ENCODE measurements around the gene GALNT13. TPM values are rescaled to one million over a fixed set of nuclear protein-coding genes. Genes with fewer than 3 reads are reported as not detected.
A peak's percentile ranks its signal among the peaks of the same experiment; 100 is the strongest.

The GALNT13 gene
- total and polyA plus RNA-seq, 2 donors from 2014 or later, result 0.57 TPM; not detected in 1

GRCh38 chr2:154267983-154268382, 396.3 kb downstream of the GALNT13 start:
- no peaks in the 10 kb centered on the region for H3K27me3 ChIP-seq (ENCODE audit: control insufficient read depth, insufficient read depth, low read length)
- TF ChIP-seq CTCF (IDR thresholded peaks at IDR 0.05; ENCODE audit: borderline replicate concordance, extremely low read depth, insufficient read depth), result no peak
- no peak overlapping the region for H3K4me3 ChIP-seq (ENCODE audit: low read length in 3 of 3)
- H3K27ac ChIP-seq (ENCODE audit: low read depth in 2 of 2, low read length in 2 of 2), result no peak overlapping the region
- no peaks in the 10 kb centered on the region for H3K4me1 ChIP-seq (ENCODE audit: control insufficient read depth in 2 of 3, insufficient read depth in 2 of 3, low read depth in 1 of 3, low read length in 3 of 3)
- no peak for FAIRE-seq
- no peak for DNase-seq
- no peak overlapping the region for H3K9ac ChIP-seq (ENCODE audit: low read length in 3 of 3)
- H3K9me3 ChIP-seq (ENCODE audit: control insufficient read depth in 2 of 3, insufficient read depth in 1 of 3, low read length in 3 of 3), result no peaks in the 10 kb centered on the region
- H3K36me3 ChIP-seq (ENCODE audit: control insufficient read depth in 2 of 3, insufficient read depth in 3 of 3, low read length in 3 of 3), result no peaks in the 10 kb centered on the region
- intact Hi-C loops (cut with DNase I), result no loop called here

- no peaks in the 10 kb centered on the region for H3K27me3 ChIP-seq (ENCODE audit: control insufficient read depth, insufficient read depth, low read length)
- no peak overlapping the region for H3K27ac ChIP-seq (ENCODE audit: low read depth in 2 of 2, low read length in 2 of 2)
- no peak for DNase-seq
- no peak overlapping the region for H3K9ac ChIP-seq (ENCODE audit: low read length in 3 of 3)
- intact Hi-C loops (cut with DNase I), result no loop called here
- no peak for FAIRE-seq
- no peaks in the 10 kb centered on the region for H3K9me3 ChIP-seq (ENCODE audit: control insufficient read depth in 2 of 3, insufficient read depth in 1 of 3, low read length in 3 of 3)
- H3K4me1 ChIP-seq (ENCODE audit: control insufficient read depth in 2 of 3, insufficient read depth in 2 of 3, low read depth in 1 of 3, low read length in 3 of 3), result no peaks in the 10 kb centered on the region
- H3K36me3 ChIP-seq (ENCODE audit: control insufficient read depth in 2 of 3, insufficient read depth in 3 of 3, low read length in 3 of 3), result no peaks in the 10 kb centered on the region
- H3K4me3 ChIP-seq (ENCODE audit: low read length in 3 of 3), result no peak overlapping the region
- no peak for TF ChIP-seq CTCF (IDR thresholded peaks at IDR 0.05; ENCODE audit: borderline replicate concordance, extremely low read depth, insufficient read depth)
Observed at GRCh38 chr2:154280543-154280942, 408.8 kb downstream of the GALNT13 start.

- FAIRE-seq, result no peak
- Histone ChIP-seq H3K27me3 (ENCODE audit: control insufficient read depth, insufficient read depth, low read length) (no peaks in the 10 kb centered on the region), H3K36me3 (ENCODE audit: control insufficient read depth in 2 of 3, insufficient read depth in 3 of 3, low read length in 3 of 3) (no peaks in the 10 kb centered on the region), H3K9ac (ENCODE audit: low read length in 3 of 3) (no peak overlapping the region), H3K4me1 (ENCODE audit: control insufficient read depth in 2 of 3, insufficient read depth in 2 of 3, low read depth in 1 of 3, low read length in 3 of 3) (no peaks in the 10 kb centered on the region), H3K9me3 (ENCODE audit: control insufficient read depth in 2 of 3, insufficient read depth in 1 of 3, low read length in 3 of 3) (no peaks in the 10 kb centered on the region), H3K4me3 (ENCODE audit: low read length in 3 of 3) (no peak overlapping the region), H3K27ac (ENCODE audit: low read depth in 2 of 2, low read length in 2 of 2) (no peak overlapping the region)
- no peak for TF ChIP-seq CTCF (IDR thresholded peaks at IDR 0.05; ENCODE audit: borderline replicate concordance, extremely low read depth, insufficient read depth)
- peak in 1 of 5 donors; percentile 0 for DNase-seq
- intact Hi-C loops (cut with DNase I), result no loop called here
Observed at GRCh38 chr2:154289870-154290269, 418.1 kb downstream of the GALNT13 start.

GRCh38 chr2:154291511-154291910, 419.8 kb downstream of the GALNT13 start:
- intact Hi-C loops (cut with DNase I), result no loop called here
- no peaks in the 10 kb centered on the region for H3K9me3 ChIP-seq (ENCODE audit: control insufficient read depth in 2 of 3, insufficient read depth in 1 of 3, low read length in 3 of 3)
- TF ChIP-seq CTCF (IDR thresholded peaks at IDR 0.05; ENCODE audit: borderline replicate concordance, extremely low read depth, insufficient read depth), result no peak
- FAIRE-seq, result no peak
- no peaks in the 10 kb centered on the region for H3K27me3 ChIP-seq (ENCODE audit: control insufficient read depth, insufficient read depth, low read length)
- no peak overlapping the region for H3K27ac ChIP-seq (ENCODE audit: low read depth in 2 of 2, low read length in 2 of 2)
- H3K4me3 ChIP-seq (ENCODE audit: low read length in 3 of 3), result no peak overlapping the region
- H3K36me3 ChIP-seq (ENCODE audit: control insufficient read depth in 2 of 3, insufficient read depth in 3 of 3, low read length in 3 of 3), result no peaks in the 10 kb centered on the region
- no peak overlapping the region for H3K9ac ChIP-seq (ENCODE audit: low read length in 3 of 3)
- no peak for DNase-seq
- H3K4me1 ChIP-seq (ENCODE audit: control insufficient read depth in 2 of 3, insufficient read depth in 2 of 3, low read depth in 1 of 3, low read length in 3 of 3), result no peaks in the 10 kb centered on the region
